ENCODE measurements around the gene MED29.

MED29 gene

DNA sequence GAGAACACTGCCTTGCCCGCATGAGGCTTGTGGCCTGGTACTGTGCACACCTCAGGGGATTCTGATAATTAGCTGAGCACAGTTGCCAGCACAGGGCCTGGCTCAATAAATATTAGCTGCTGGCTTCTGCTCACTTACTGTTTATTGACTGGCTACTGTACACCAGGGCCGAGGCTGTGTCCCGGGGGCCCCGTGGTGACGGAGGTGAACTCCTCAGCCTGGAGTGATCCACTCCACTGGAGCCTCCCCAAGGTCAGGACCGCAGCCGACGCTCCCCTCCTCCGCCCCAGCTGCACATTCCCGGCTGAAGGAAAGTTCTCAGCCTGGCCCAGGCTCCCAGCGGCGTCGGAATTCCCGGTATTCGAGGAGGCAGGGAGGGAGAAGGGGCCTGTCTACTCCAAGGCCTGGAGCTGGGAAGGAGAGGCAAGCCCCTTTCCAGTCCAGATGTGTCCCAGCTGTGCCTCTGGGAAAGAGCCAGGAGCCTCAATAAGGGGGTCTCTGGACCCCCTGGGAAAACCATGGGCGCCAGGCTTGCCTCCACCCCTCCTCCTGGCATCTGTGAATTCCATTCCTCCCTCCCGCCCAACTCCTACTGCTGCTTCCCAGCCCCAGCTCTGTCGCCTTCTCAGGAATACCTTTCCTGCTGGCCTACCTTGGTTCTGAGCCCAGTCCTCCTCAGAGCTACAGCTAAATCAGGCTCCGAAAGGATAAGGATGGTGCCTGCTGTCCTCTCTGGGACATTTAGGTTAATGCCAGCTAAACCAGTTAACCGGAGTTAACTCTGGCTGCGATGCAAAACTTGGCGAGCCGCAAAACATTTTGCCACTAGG lies 37.3 kb downstream of the MED29 start:
- in situ Hi-C loops (cut with MboI; ENCODE audit: low pct_unique_long_range_greater_than_20kb, low sequenced_read_pairs, unreplicated experiment): no loop called here
- DNase-seq (ENCODE audit: low spot score): no peak
- TF ChIP-seq, protein P1, sequence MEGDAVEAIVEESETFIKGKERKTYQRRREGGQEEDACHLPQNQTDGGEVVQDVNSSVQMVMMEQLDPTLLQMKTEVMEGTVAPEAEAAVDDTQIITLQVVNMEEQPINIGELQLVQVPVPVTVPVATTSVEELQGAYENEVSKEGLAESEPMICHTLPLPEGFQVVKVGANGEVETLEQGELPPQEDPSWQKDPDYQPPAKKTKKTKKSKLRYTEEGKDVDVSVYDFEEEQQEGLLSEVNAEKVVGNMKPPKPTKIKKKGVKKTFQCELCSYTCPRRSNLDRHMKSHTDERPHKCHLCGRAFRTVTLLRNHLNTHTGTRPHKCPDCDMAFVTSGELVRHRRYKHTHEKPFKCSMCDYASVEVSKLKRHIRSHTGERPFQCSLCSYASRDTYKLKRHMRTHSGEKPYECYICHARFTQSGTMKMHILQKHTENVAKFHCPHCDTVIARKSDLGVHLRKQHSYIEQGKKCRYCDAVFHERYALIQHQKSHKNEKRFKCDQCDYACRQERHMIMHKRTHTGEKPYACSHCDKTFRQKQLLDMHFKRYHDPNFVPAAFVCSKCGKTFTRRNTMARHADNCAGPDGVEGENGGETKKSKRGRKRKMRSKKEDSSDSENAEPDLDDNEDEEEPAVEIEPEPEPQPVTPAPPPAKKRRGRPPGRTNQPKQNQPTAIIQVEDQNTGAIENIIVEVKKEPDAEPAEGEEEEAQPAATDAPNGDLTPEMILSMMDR (IDR thresholded peaks at IDR 0.05; ENCODE audit: extremely low read depth, insufficient read depth, missing control alignments): no peak

DNA sequence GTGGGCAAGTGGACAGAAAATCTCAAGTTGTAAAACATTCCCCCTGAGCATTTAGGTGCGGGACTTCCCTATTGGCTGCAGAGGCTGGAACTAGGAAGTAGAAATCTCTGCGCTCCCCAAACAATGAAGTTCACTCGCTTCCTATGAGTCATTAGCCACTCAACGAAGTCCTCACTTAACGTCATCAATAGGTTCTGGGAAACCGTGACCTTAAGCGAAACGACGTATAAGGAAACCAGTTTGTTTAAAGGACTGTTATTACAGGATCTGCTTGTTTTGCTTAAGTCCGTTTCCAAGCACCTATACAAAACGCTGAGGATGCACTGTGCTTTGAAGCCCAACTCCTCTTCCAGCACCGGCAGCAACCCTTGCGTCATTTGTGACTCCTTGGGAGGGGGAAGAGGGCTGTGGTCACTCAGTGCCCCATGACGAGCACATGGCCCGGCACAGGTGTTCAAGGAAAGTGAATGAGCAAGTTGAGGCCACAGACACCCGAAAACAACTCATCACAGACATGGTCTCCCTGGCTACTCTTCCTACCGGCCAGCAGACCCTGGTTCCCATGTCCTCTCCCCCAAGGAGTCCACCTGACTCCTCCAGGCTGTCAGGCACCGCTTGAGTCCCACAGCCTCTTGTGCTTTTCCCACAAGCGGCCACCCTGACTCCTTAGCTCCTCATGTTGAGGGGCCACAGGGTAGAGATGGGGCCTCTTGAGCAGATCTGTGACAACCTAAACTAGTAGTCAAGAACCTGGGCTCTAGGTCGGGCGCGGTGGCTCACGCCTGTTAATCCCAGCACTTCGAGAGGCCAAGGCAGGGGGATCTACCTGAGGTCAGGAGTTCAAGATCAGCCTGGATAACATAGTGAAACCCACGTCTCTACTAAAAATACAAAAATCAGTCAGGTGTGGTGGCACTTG lies 39.8 kb downstream of the MED29 start:
- TF ChIP-seq, protein P1 (IDR thresholded peaks at IDR 0.05; ENCODE audit: extremely low read depth, insufficient read depth, missing control alignments): no peak
- peak; percentile 42 for DNase-seq (ENCODE audit: low spot score)
- in situ Hi-C loops (cut with MboI; ENCODE audit: low pct_unique_long_range_greater_than_20kb, low sequenced_read_pairs, unreplicated experiment): loop anchor here (10.0 kb wide), 1 partner anchor 104 kb away; the partner anchor contains the start of gene EID2B

DNA sequence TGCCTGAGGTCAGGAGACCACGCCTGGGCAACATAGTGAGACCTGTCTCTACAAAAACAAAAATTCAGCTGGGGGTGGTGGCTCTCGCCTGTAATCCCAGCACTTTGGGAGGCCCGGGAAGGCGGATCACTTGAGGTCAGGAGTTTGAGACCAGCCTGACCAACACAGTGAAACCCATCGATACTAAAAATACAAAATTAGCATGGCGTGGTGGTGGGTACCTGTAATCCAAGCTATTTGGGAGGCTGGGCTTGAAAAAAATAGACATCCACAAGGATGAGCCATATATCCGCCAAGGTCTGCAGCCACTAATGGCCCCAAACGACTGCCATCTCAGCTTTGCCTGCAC lies 41.5 kb downstream of the MED29 start:
- DNase-seq (ENCODE audit: low spot score): no peak
- in situ Hi-C loops (cut with MboI; ENCODE audit: low pct_unique_long_range_greater_than_20kb, low sequenced_read_pairs, unreplicated experiment): loop anchor here (10.0 kb wide), 1 partner anchor 102 kb away; the partner anchor contains the start of gene EID2B
- TF ChIP-seq, protein P1 (IDR thresholded peaks at IDR 0.05; ENCODE audit: extremely low read depth, insufficient read depth, missing control alignments): no peak

DNA sequence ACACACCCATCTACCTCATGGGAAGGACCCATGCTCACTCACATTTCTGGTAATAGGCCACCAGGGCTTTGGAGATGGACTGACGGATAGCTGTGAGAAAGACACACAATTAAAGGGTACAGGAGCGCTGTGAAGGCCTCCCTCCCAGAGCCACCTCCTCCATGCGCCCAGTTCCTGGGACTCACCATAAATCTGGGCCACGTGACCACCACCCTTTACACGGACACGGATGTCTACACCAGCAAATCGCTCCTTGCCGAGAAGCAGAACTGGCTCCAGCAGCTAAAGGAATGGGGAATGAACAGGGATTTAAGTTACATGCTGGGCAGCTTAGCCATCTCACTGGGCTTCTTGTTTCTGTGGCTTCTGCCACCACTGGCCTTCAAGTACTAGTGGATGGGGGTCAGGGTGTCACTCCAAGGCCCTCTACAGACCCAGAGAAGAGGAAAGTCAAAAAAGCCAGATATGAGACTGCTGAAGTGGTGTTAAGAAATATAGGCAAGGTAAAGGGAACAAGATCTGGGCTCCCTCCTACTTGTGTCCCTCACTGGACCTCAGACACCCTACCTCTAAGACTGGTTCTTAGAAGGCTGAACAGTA lies 42.4 kb downstream of the MED29 start:
- no peak for DNase-seq (ENCODE audit: low spot score)
- TF ChIP-seq, protein P1 (IDR thresholded peaks at IDR 0.05; ENCODE audit: extremely low read depth, insufficient read depth, missing control alignments): no peak
- in situ Hi-C loops (cut with MboI; ENCODE audit: low pct_unique_long_range_greater_than_20kb, low sequenced_read_pairs, unreplicated experiment): loop anchor here (10.0 kb wide), 1 partner anchor 101 kb away; the partner anchor contains the start of gene EID2B

DNA sequence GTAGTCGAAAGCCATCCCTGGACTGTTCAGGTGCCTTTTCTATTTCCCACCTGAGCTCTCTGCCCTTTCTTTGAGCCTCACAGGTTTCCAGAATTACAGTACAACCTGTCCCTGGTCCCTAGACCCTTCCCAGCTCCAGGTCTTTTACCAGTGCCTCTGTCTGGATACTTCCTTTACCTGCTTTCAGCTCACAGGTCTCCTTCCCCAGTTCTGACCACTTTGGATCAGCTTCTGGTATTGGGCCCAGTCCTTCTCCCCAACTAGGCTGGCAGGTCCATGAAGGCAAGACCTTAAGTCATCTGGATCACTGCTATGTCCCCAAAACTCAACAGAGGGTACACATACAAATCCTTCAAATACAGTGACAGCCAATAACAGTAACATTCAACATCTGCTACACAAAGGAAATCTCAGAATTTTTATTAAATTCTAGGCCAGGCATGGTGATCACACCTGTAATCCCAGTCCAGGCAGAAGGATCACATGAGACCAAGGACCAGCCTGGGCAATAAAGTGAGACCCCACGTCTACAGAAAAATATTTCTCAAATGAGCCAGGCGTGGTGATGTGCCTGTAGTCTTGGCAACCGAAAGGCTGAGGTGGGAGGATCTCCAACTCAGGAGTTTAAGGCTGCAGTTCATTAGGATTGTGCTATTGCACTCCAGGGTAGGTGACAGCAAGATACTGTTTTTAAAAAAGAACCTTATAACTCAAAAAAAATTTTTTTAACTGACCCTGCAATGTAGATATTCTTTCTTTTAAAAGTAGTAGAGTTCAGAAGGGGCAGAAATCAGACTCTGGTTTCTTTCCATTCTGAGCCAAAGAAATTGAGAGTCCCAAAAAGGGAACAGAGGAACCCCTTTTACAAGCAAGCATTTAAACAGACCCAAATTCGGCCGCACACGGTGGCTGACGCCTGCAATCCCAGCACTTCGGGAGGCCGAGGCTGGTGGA lies 43.2 kb downstream of the MED29 start:
- in situ Hi-C loops (cut with MboI; ENCODE audit: low pct_unique_long_range_greater_than_20kb, low sequenced_read_pairs, unreplicated experiment): loop anchor here (10.0 kb wide), 1 partner anchor 100 kb away; the partner anchor contains the start of gene EID2B
- TF ChIP-seq, protein P1 (IDR thresholded peaks at IDR 0.05; ENCODE audit: extremely low read depth, insufficient read depth, missing control alignments): no peak
- DNase-seq (ENCODE audit: low spot score): no peak

All from GM13977 (cell line).